ENCODE data around the gene SETD6. TPM values are rescaled to one million over a fixed set of nuclear protein-coding genes. Genes with fewer than 3 reads are reported as not detected.

Gene SETD6
- total and polyA plus RNA-seq, 9 of the 15 experiments (the other 6 are each of a cell fraction or from before 2014, with no cell fraction given): 9.2 to 40.9 (median 19.8) TPM

DNA sequence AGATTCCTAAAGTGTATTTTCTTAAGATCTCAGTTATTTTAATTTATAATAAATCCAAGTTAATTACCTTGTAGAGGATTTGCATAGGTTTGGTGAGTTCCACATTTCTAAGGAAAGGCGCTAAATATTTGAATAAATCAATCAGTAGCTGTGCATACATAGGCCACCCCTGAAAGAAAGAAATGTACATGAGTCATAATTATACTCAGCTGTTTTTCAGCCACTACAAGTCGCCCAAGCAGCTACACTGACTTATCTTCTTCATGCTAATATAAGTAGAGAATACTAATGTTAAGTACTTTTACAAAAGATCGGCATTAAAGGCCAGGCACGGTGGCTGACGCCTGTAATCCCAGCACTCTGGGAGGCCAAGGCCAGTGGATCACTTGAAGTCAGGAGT lies 14.9 kb downstream of the SETD6 start:
- CTCF ChIA-PET (ENCODE audit: low intra/inter-chr PET ratio): no interaction called here
- 92% methylated on average over 5 of the region's 5 CpGs for whole genome bisulfite sequencing (ENCODE audit: insufficient coverage, low coverage, missing lambda C conversion rate)
- FAIRE-seq: no peak
- H3K36me3 ChIP-seq (ENCODE audit: control insufficient read depth, insufficient read depth, low read length): peaks cover 93% of the 10 kb centered on the region
- H3K4me1 ChIP-seq (replicated peaks in 1 of 2; ENCODE audit: control insufficient read depth in 2 of 2, insufficient read depth in 2 of 2, low read length in 2 of 2): no peaks in the 10 kb centered on the region
- POLR2A ChIA-PET: no interaction called here
- TF ChIP-seq RUNX1 (IDR thresholded peaks at IDR 0.05; ENCODE audit: low read depth) (no peak), CHCHD3 (CRISPR knock-in tag; IDR thresholded peaks at IDR 0.05) (no peak), ZZZ3 (IDR thresholded peaks at IDR 0.05) (no peak), ZNF263 (CRISPR knock-in tag; IDR thresholded peaks at IDR 0.05; ENCODE audit: borderline replicate concordance) (no peak), FOXM1 (IDR thresholded peaks at IDR 0.05; ENCODE audit: low read depth) (no peak), FOXM1 (CRISPR knock-in tag; IDR thresholded peaks at IDR 0.05; ENCODE audit: low read depth) (no peak), NR0B1 (IDR thresholded peaks at IDR 0.05; ENCODE audit: partially characterized antibody) (no peak), EP300 (IDR thresholded peaks at IDR 0.05; ENCODE audit: low read length) (no peak), TCF7 (IDR thresholded peaks at IDR 0.05; ENCODE audit: borderline replicate concordance) (no peak), MNT (conservative IDR thresholded peaks at IDR 0.05) (no peak)
- intact Hi-C loops (cut with micrococcal nuclease): no loop called here
- H2AFZ ChIP-seq (ENCODE audit: low read depth, low read length): no peak overlapping the region
- in situ Hi-C loops (cut with MboI): no loop called here
- H3K4me2 ChIP-seq (ENCODE audit: insufficient read depth, low read length): no peak overlapping the region
- no peak for ATAC-seq
- no peaks in the 10 kb centered on the region for H3K9me1 ChIP-seq (ENCODE audit: control insufficient read depth, insufficient read depth, low read length)
- no peak for DNase-seq (ENCODE audit: extremely low read depth in 1 of 4, low spot score in 3 of 4)
- no peaks in the 10 kb centered on the region for H3K9me3 ChIP-seq (replicated peaks; ENCODE audit: control insufficient read depth, insufficient read depth, low read depth, low read length)
- H4K20me1 ChIP-seq (replicated peaks; ENCODE audit: control insufficient read depth, insufficient read depth, low read length): no peaks in the 10 kb centered on the region
- no peaks in the 10 kb centered on the region for H3K27me3 ChIP-seq (ENCODE audit: control insufficient read depth in 2 of 2, insufficient read depth in 2 of 2, low read length in 2 of 2)
- BruUV-seq (replicated peaks): no TSS peak
- H3K9ac ChIP-seq (ENCODE audit: insufficient read depth in 1 of 2, low read depth in 2 of 2, low read length in 2 of 2): no peak overlapping the region
- H3K79me2 ChIP-seq (ENCODE audit: control insufficient read depth, insufficient read depth, low read length): 0 out of 3 replicates have a peak, but pooled peaks cover 4% of the 10 kb centered on the region
- no peak overlapping the region for H3K27ac ChIP-seq (ENCODE audit: extremely low read depth, low read depth, low read length)
- H3K4me3 ChIP-seq: no peak overlapping the region
